HepG2 (cell line): ENCODE results near the gene ARFGEF2. TPM values are rescaled to one million over a fixed set of nuclear protein-coding genes. Genes with fewer than 3 reads are reported as not detected.

Experiments used
- ATAC-seq: fragments of 200-7000 bp; cut with Tn5 transposase; 3 replicates; pipeline ENCODE4 v1.9.1; 2020; ENCODE audit warnings: mild to moderate bottlenecking, moderate library complexity
- BruUV-seq: library from RNA; stranded (reverse); fragments of 400-500 nt; replicated peaks from 2 replicates; lab custom pipeline; 2021; lab: Mats Ljungman, UMichigan
- CTCF ChIA-PET: fragments of 300-600 bp; formaldehyde crosslinking; extraction: SDS; loops from one replicate; lab custom pipeline; 2021; ENCODE audit warnings: low total read pairs, inconsistent platforms, low intra/inter-chr PET ratio; lab: Yijun Ruan, JAX
- POLR2A ChIA-PET: fragments of 350-600 bp; sonication (Branson Sonifier 250); formaldehyde crosslinking; loops from one replicate; lab custom pipeline; 2020; ENCODE audit warnings: antibody characterized with exemption, inconsistent platforms; lab: Yijun Ruan, JAX
- DNase-seq: peaks from one replicate; pipeline ENCODE4 v3.0.0-alpha.2; 2015; ENCODE audit warnings: low spot score
- FAIRE-seq: peaks from 3 replicates; lab custom pipeline; 2011; peaks lifted over from hg19 to GRCh38; lab: Jason Lieb, UNC
- H2AFZ ChIP-seq: one replicate; pipeline ENCODE4 v1.6.1; 2011; ENCODE audit warnings: low read length, inconsistent platforms
- H3K27ac ChIP-seq: fragments of 300-600 bp; 3 replicates; pipeline ENCODE4 v1.8.0; 2011; ENCODE audit warnings: mixed run types, mild to moderate bottlenecking, mixed read lengths, low read length, inconsistent platforms; ENCODE audit not compliant: insufficient read depth; ENCODE audit errors: extremely low read length
- H3K27me3 ChIP-seq, 2 experiments: fragments of 200-600 bp in 1 of 2; 2 replicates in 1 of 2; 3 replicates in 1 of 2; pipeline versions ENCODE4 v1.6.0 to v1.8.0; 2011; ENCODE audit warnings: low read length in 2 of 2, mild to moderate bottlenecking in 2 of 2, moderate library complexity in 2 of 2, inconsistent platforms in 1 of 2; ENCODE audit not compliant: insufficient read depth in 2 of 2, control insufficient read depth in 1 of 2
- H3K36me3 ChIP-seq, 2 experiments: fragments of 200-600 bp in 1 of 2; replicated peaks in 1 of 2; 2 replicates in 1 of 2; 3 replicates in 1 of 2; pipeline versions ENCODE4 v1.5.1 to v1.8.0; 2011; ENCODE audit warnings: low read length in 2 of 2, inconsistent platforms in 1 of 2; ENCODE audit not compliant: insufficient read depth in 2 of 2, control insufficient read depth in 1 of 2
- H3K4me1 ChIP-seq: 2 replicates; pipeline ENCODE4 v1.5.1; 2012; ENCODE audit warnings: low read length, inconsistent platforms; ENCODE audit not compliant: insufficient read depth
- H3K4me2 ChIP-seq: 2 replicates; pipeline ENCODE4 v1.6.0; 2011; ENCODE audit warnings: low read depth, low read length, inconsistent platforms
- H3K4me3 ChIP-seq, 3 experiments: fragments of 200-600 bp in 1 of 3; sonication (generic), shearing (Covaris generic) in 1 of 3; replicated peaks in 1 of 3; 2 replicates each; pipeline ENCODE4 v1.5.1; 2011 to 2016; ENCODE audit warnings: low read length in 3 of 3, inconsistent platforms in 2 of 3, low read depth in 2 of 3, mild to moderate bottlenecking in 2 of 3, control low read depth in 1 of 3, mixed read lengths in 1 of 3; ENCODE audit not compliant: insufficient read depth in 1 of 3
- H3K79me2 ChIP-seq: one replicate; pipeline ENCODE4 v1.6.1; 2011; ENCODE audit warnings: low read length, inconsistent platforms; ENCODE audit not compliant: insufficient read depth
- H3K9ac ChIP-seq: 2 replicates; pipeline ENCODE4 v1.6.0; 2011; ENCODE audit warnings: mild to moderate bottlenecking, low read depth, low read length, inconsistent platforms; ENCODE audit not compliant: insufficient read depth
- H3K9me3 ChIP-seq: 2 replicates; pipeline ENCODE4 v1.5.1; 2012; ENCODE audit warnings: mild to moderate bottlenecking, low read length
- H4K20me1 ChIP-seq: 2 replicates; pipeline ENCODE4 v1.6.0; 2011; ENCODE audit warnings: inconsistent platforms, mild to moderate bottlenecking, low read length, moderate library complexity; ENCODE audit not compliant: insufficient read depth
- ASH2L ChIP-seq: fragments of 300-600, 200-600 bp; sonication (generic); IDR thresholded peaks from 2 replicates; pipeline ENCODE4 v1.7.0; 2017; ENCODE audit warnings: low read depth, mild to moderate bottlenecking, moderate library complexity, mixed read lengths, low read length; ENCODE audit not compliant: insufficient read length
- HNRNPH1 ChIP-seq: fragments of 200-400 bp; formaldehyde crosslinking; optimal IDR thresholded peaks from 2 replicates; pipeline ENCODE3; 2017; ENCODE audit warnings: mild to moderate bottlenecking, low read depth, low read length
- MED1 ChIP-seq: sonication (generic); formaldehyde crosslinking; IDR thresholded peaks from 2 replicates; pipeline ENCODE4 v1.4.0; 2020; ENCODE audit warnings: missing genetic modification reagents
- MLXIP ChIP-seq: sonication (generic); formaldehyde crosslinking; IDR thresholded peaks from 2 replicates; pipeline ENCODE4 v1.9.0; 2021; ENCODE audit warnings: missing genetic modification reagents, borderline replicate concordance
- SIX1 ChIP-seq: sonication (generic); formaldehyde crosslinking; IDR thresholded peaks from 2 replicates; pipeline ENCODE4 v1.4.0; 2020; ENCODE audit warnings: missing genetic modification reagents, borderline replicate concordance
- WGBS: methylation state at CpG from one replicate; pipeline ENCODE4 v1.1.6; 2017; ENCODE audit warnings: low lambda C conversion rate; 5-methylcytosine and 5-hydroxymethylcytosine counted together
- in situ Hi-C: cut with HindIII; loops from 2 replicates; pipeline ENCODE4 v1.10.0; 2017; ENCODE audit warnings: low pct_unique_long_range_greater_than_20kb; ENCODE audit not compliant: extremely low pct_ligation_motif_present
- intact Hi-C: fragments of 100-400 bp; cut with micrococcal nuclease; formaldehyde crosslinking; loops from one replicate; pipeline ENCODE4 v1.10.0; 2022; ENCODE audit not compliant: unreplicated experiment
- polyA plus RNA-seq, 8 experiments: library from polyadenylated mRNA; depleted of rRNA in 3 of 8; stranded (reverse) in 7 of 8; unstranded in 1 of 8; fragments of >200 nt; fragmentation: Illumina TruSeq in 4 of 8; extraction: Trizol in 4 of 8; gene quantifications; 2 replicates each; pipeline versions ENCODE4 v1.2.1 to v1.2.3, GENCODE V29; 2011 to 2016; ENCODE audit warnings: low read depth in 4 of 8, missing spikeins in 1 of 8, mixed read lengths in 1 of 8; ENCODE audit not compliant: insufficient read depth in 1 of 8
- total RNA-seq, 5 experiments: library from RNA; depleted of rRNA; stranded (reverse); fragments of >200 nt; fragmentation: Illumina TruSeq; extraction: Trizol; gene quantifications; 2 replicates each; pipeline ENCODE4 v1.2.3, GENCODE V29; 2016; ENCODE audit warnings: low read depth in 1 of 5
- TF ChIP-seq, protein P1 (sequence below): sonication (generic); formaldehyde crosslinking; IDR thresholded peaks from 2 replicates; pipeline ENCODE4 v1.5.0; 2020; ENCODE audit warnings: missing genetic modification reagents

The ARFGEF2 gene
- total and polyA plus RNA-seq, 2 of the 13 experiments (the other 11 are each of a cell fraction or from before 2014, with no cell fraction given), result 44.0 to 60.8 TPM

GRCh38 chr20:48901326-48901725 lies 20.2 kb upstream of the ARFGEF2 start:
- POLR2A ChIA-PET, result no interaction called here
- CTCF ChIA-PET, result interaction anchor here (1.2 kb wide), 1 partner anchor 243 kb away, joined by 3 read pairs; no protein-coding TSS in a partner anchor
- WGBS, result 25% methylated on average over 4 of the region's 4 CpGs
- Histone ChIP-seq H3K79me2 (no peaks in the 10 kb centered on the region), H3K36me3 (no peaks in the 10 kb centered on the region), H3K4me1 (no peaks in the 10 kb centered on the region), H3K27ac (no peak overlapping the region), H3K4me3 (no peak overlapping the region), H3K9me3 (no peaks in the 10 kb centered on the region), H3K4me2 (no peak overlapping the region), H2AFZ (no peak overlapping the region), H4K20me1 (no peaks in the 10 kb centered on the region), H3K9ac (no peak overlapping the region), H3K27me3 (peaks cover 4 to 28% of the 10 kb centered on the region in 2 experiments; a peak in 3 of 5 replicates)
- FAIRE-seq (no peak), ATAC-seq (no peak), DNase-seq (no peak)
- TF ChIP-seq ASH2L (no peak), HNRNPH1 (no peak), MED1 (CRISPR knock-in tag) (no peak), MLXIP (CRISPR knock-in tag) (no peak), SIX1 (no peak)
- TF ChIP-seq, protein P1, sequence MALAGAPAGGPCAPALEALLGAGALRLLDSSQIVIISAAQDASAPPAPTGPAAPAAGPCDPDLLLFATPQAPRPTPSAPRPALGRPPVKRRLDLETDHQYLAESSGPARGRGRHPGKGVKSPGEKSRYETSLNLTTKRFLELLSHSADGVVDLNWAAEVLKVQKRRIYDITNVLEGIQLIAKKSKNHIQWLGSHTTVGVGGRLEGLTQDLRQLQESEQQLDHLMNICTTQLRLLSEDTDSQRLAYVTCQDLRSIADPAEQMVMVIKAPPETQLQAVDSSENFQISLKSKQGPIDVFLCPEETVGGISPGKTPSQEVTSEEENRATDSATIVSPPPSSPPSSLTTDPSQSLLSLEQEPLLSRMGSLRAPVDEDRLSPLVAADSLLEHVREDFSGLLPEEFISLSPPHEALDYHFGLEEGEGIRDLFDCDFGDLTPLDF (CRISPR knock-in tag), result no peak
- BruUV-seq, result no TSS peak
- in situ Hi-C loops, result no loop called here
- intact Hi-C loops, result no loop called here
